Measurements from ENCODE around the gene TACC2.

Gene TACC2

DNA sequence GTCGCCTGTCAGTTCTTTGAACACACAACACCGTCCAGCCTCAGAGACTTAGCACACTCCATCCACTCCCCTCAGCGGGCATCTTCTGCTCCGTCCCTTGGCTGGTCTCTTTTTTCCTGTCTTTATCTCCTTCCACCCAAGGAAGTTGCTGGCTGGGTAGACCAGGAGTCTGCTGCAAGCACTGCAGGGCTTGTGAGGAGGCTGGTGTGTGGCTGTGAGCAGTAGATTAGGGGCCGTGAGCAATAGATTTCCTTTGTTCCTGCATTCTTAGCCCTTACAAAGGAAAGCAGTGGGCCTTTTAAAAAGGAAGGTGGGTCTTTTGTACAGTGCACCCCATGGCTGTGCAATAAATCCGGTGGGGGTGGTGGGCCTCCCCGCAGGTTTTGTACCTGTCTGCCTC is 181.8 kb downstream of the TACC2 start:
- peaks cover 61% of the 10 kb centered on the region for H3K4me1 ChIP-seq (ENCODE audit: control insufficient read depth, insufficient read depth, low read length)
- peak overlapping the region; percentile 82 for H3K27ac ChIP-seq (ENCODE audit: low read length)
- H3K36me3 ChIP-seq (ENCODE audit: control insufficient read depth in 2 of 2, insufficient read depth in 2 of 2, low read length in 2 of 2) = peaks cover 0 to 4% of the 10 kb centered on the region in 2 donors
- peak overlapping the region in 1 of 2 donors; percentile 44 for H3K4me3 ChIP-seq (ENCODE audit: low read length in 2 of 2)
- peak overlapping the region; percentile 36 for H3K9ac ChIP-seq (ENCODE audit: low read length in 2 of 2)
- no peaks in the 10 kb centered on the region for H3K9me3 ChIP-seq (ENCODE audit: control insufficient read depth in 2 of 2, low read length in 2 of 2)
- no peaks in the 10 kb centered on the region for H3K27me3 ChIP-seq (ENCODE audit: control insufficient read depth in 1 of 2, insufficient read depth in 2 of 2, low read length in 2 of 2)

DNA sequence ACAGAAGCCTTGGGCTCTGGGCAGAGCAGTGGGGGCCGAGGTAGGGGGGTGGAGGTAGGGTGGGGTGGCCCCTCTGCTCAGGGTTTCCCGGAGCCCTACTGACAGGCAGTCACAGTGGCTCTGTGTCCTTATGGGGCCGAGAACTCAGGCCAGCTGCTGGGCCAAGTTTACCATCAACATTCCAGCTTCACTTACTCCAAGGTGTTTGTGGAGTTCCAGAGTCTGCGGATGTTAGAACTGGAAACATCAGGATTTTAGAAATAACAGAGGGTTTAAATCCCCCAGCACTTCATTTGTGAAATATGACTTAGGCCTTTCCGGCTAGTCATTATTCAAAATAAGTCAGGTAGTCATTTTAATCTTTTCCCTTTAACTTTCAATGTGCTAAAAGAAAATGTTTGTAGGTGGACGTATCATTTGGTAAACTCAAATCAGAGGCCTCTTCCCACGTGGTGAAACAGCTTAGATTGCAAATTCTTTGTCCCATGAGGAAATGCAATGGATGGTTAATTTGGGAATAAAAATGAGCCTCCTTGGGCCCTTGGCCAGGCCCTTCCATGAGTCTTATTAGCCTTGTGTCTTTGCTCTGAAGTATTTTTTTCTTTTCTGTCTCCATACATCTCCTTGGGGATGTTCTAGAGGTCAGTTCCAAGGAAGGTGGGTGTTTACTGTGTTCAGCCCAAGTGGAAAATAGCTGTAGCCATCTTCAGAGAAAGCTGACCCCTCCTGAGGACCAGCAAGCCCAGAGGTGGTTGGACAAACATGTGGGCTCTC is 182.5 kb downstream of the TACC2 start:
- Histone ChIP-seq H3K36me3 (ENCODE audit: control insufficient read depth in 2 of 2, insufficient read depth in 2 of 2, low read length in 2 of 2) (peaks cover 0 to 2% of the 10 kb centered on the region in 2 donors), H3K9ac (ENCODE audit: low read length in 2 of 2) (peak overlapping the region; percentile 36), H3K27ac (ENCODE audit: low read length) (peak overlapping the region; percentile 82), H3K9me3 (ENCODE audit: control insufficient read depth in 2 of 2, low read length in 2 of 2) (no peaks in the 10 kb centered on the region), H3K4me1 (ENCODE audit: control insufficient read depth, insufficient read depth, low read length) (peaks cover 61% of the 10 kb centered on the region), H3K27me3 (ENCODE audit: control insufficient read depth in 1 of 2, insufficient read depth in 2 of 2, low read length in 2 of 2) (no peaks in the 10 kb centered on the region), H3K4me3 (ENCODE audit: low read length in 2 of 2) (no peak overlapping the region)

DNA sequence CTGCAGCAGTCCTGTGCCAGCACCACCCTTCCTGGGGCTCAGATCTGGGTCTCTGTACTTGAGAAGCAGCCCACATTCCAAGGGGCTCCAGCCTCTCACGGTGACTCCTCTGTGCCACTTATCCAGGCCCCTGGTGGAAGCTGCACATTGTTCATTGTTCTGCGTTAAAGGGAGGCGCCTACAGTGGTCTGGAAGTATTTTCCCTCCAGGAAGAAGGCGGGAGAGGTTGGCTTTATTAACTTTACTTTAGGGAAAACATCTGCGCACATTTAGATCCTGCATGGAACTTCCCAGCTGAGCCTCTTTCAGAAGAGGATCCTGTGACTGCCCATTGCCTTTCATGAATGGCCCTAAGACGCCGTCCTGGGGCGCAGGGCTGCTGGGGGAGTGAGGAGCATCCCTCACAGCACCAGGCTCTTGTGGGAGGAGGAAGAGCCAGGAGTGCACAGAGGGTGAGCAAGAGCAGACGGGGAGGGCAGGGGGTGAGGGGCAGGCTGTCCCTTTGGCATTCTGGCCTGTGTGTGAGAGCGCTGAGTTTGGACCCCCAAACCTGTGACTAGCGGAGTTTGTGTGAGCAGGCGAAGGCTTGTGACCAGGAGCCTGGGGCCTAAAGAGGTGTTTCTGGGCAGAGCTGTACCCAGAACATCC is 183.5 kb downstream of the TACC2 start:
- peaks cover 55% of the 10 kb centered on the region for H3K4me1 ChIP-seq (ENCODE audit: control insufficient read depth, insufficient read depth, low read length)
- no peak overlapping the region for H3K4me3 ChIP-seq (ENCODE audit: low read length in 2 of 2)
- peak overlapping the region; percentile 82 for H3K27ac ChIP-seq (ENCODE audit: low read length)
- no peaks in the 10 kb centered on the region for H3K27me3 ChIP-seq (ENCODE audit: control insufficient read depth in 1 of 2, insufficient read depth in 2 of 2, low read length in 2 of 2)
- H3K9ac ChIP-seq (ENCODE audit: low read length in 2 of 2) = no peak overlapping the region
- H3K9me3 ChIP-seq (ENCODE audit: control insufficient read depth in 2 of 2, low read length in 2 of 2) = no peaks in the 10 kb centered on the region
- H3K36me3 ChIP-seq (ENCODE audit: control insufficient read depth in 2 of 2, insufficient read depth in 2 of 2, low read length in 2 of 2) = no peaks in the 10 kb centered on the region

DNA sequence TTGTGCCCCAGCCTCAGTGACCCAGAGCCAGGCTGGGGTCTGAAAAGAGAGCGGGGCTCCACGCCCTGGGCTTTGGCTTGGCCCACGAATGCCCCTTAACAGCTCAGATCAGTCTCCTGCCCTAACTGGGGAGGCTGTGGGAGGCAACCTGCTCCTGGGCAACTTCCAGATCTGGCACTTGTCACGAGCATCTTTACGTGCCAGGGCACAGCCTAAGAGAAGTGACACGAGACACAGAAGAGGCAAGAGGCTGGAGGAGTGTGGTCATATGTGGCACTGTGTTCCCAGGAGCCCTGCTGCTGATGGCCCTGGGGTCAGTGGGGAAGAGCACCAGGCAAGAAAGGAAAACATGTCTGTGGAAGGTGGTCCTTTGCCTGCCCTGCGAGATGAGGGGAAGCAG is 184.4 kb downstream of the TACC2 start:
- peak overlapping the region; percentile 82 for H3K27ac ChIP-seq (ENCODE audit: low read length)
- no peaks in the 10 kb centered on the region for H3K9me3 ChIP-seq (ENCODE audit: control insufficient read depth in 2 of 2, low read length in 2 of 2)
- no peak overlapping the region for H3K4me3 ChIP-seq (ENCODE audit: low read length in 2 of 2)
- no peaks in the 10 kb centered on the region for H3K36me3 ChIP-seq (ENCODE audit: control insufficient read depth in 2 of 2, insufficient read depth in 2 of 2, low read length in 2 of 2)
- H3K4me1 ChIP-seq (ENCODE audit: control insufficient read depth, insufficient read depth, low read length) = peaks cover 48% of the 10 kb centered on the region
- H3K27me3 ChIP-seq (ENCODE audit: control insufficient read depth in 1 of 2, insufficient read depth in 2 of 2, low read length in 2 of 2) = no peaks in the 10 kb centered on the region
- no peak overlapping the region for H3K9ac ChIP-seq (ENCODE audit: low read length in 2 of 2)

DNA sequence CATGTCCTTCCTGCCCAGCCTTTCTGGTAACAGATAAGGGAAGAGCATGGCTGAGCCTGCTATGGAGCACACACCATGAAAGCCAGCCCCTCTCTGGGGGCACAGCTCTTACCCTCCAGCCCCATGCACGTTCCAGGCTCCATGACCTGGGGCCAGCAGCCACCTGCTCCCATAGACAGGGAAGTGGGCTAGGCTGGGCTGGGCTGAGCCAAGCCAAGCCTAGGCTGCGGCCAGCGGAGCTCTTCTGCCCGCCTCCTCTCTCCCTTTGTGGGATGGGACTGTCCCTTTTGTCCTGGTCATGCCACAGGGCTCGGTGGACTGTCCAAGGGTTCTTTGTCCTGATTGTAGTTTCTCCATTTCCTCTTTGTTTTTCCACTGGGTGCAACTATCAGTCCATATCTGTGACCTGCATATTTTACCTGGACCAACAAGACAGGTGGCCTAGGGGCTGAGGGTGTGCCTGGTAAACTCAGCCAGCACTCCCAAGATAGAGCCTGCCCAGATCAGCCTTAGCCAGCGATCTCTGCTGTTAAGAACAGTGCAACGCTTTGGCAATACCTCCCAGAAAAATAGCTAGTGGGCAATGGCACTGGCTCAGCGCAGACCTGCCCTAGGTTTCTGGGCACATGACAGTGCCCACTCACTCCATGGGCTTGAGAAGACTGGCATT is 184.9 kb downstream of the TACC2 start:
- peak overlapping the region; percentile 82 for H3K27ac ChIP-seq (ENCODE audit: low read length)
- H3K9me3 ChIP-seq (ENCODE audit: control insufficient read depth in 2 of 2, low read length in 2 of 2) = no peaks in the 10 kb centered on the region
- no peak overlapping the region for H3K9ac ChIP-seq (ENCODE audit: low read length in 2 of 2)
- H3K4me3 ChIP-seq (ENCODE audit: low read length in 2 of 2) = no peak overlapping the region
- H3K36me3 ChIP-seq (ENCODE audit: control insufficient read depth in 2 of 2, insufficient read depth in 2 of 2, low read length in 2 of 2) = no peaks in the 10 kb centered on the region
- H3K27me3 ChIP-seq (ENCODE audit: control insufficient read depth in 1 of 2, insufficient read depth in 2 of 2, low read length in 2 of 2) = no peaks in the 10 kb centered on the region
- H3K4me1 ChIP-seq (ENCODE audit: control insufficient read depth, insufficient read depth, low read length) = peaks cover 42% of the 10 kb centered on the region

DNA sequence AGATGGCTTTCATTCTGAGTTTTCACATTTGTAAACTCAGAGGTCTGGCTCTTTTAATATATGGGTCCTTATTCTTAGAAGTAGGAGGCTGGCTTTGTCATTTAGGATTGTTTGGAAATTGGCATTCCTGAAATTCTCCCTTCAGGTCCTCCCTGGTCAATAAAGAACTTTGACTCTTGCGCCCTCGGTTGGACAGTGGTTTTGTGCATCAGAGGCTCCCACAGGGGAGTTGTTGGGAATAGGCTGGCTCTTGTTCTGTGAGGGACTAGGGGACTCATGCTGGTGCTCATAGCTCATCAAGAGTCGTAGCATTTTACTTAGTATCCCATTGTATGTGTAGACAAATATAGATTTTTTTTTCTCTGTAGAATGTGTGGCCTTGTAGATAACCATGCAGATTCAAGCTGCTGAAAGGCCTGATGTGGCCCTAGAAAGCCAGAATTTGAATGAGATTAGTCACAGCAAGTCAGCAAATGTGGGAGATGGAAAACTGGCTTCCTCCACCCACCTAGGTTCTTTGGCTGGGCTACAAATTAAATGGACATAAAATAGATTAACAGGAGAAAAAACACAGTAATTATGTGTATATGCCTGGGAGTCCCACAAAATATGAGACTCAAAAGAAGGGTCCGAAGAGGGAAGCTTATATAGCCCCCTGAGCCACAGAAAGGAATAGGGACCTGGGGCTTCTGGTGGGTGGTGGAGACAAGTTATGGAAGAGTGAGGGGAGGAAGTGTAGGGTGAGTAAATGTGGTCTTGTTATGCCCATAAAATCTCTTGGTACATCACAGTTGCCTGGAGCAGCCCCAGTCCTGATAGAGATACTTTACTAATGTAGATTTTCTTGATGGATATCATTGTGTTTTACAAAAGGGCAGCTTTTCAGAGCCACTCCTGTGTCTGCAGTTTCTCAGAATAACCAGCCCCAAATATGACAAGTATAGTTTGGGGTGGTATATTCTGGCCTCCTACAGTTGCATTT is 187.6 kb downstream of the TACC2 start:
- Histone ChIP-seq H3K27me3 (ENCODE audit: control insufficient read depth in 1 of 2, insufficient read depth in 2 of 2, low read length in 2 of 2) (no peaks in the 10 kb centered on the region), H3K36me3 (ENCODE audit: control insufficient read depth in 2 of 2, insufficient read depth in 2 of 2, low read length in 2 of 2) (no peaks in the 10 kb centered on the region), H3K27ac (ENCODE audit: low read length) (no peak overlapping the region), H3K4me3 (ENCODE audit: low read length in 2 of 2) (no peak overlapping the region), H3K4me1 (ENCODE audit: control insufficient read depth, insufficient read depth, low read length) (peaks cover 27% of the 10 kb centered on the region), H3K9ac (ENCODE audit: low read length in 2 of 2) (no peak overlapping the region), H3K9me3 (ENCODE audit: control insufficient read depth in 2 of 2, low read length in 2 of 2) (no peaks in the 10 kb centered on the region)

DNA sequence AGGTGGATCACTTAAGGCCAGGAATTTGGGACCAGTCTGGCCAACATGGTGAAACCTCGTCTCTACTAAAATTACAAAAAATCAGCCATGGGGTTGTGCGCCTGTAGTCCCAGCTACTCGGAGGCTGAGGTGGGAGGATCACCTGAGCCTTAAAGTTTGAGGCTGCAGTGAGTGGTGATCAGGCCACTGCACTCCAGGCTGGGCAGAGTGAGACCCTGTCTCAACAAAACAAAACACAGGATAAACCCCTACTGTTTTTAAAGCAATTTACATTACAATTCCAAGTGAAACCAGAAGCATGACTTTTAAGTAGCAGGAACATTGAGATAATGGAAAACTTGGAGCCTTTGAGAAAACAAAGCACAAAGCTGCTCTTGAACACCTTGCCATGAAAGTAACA is 189.7 kb downstream of the TACC2 start:
- no peak overlapping the region for H3K27ac ChIP-seq (ENCODE audit: low read length)
- no peaks in the 10 kb centered on the region for H3K36me3 ChIP-seq (ENCODE audit: control insufficient read depth in 2 of 2, insufficient read depth in 2 of 2, low read length in 2 of 2)
- H3K9me3 ChIP-seq (ENCODE audit: control insufficient read depth in 2 of 2, low read length in 2 of 2) = no peaks in the 10 kb centered on the region
- H3K4me1 ChIP-seq (ENCODE audit: control insufficient read depth, insufficient read depth, low read length) = peaks cover 26% of the 10 kb centered on the region
- no peak overlapping the region for H3K4me3 ChIP-seq (ENCODE audit: low read length in 2 of 2)
- no peak overlapping the region for H3K9ac ChIP-seq (ENCODE audit: low read length in 2 of 2)
- H3K27me3 ChIP-seq (ENCODE audit: control insufficient read depth in 1 of 2, insufficient read depth in 2 of 2, low read length in 2 of 2) = no peaks in the 10 kb centered on the region

DNA sequence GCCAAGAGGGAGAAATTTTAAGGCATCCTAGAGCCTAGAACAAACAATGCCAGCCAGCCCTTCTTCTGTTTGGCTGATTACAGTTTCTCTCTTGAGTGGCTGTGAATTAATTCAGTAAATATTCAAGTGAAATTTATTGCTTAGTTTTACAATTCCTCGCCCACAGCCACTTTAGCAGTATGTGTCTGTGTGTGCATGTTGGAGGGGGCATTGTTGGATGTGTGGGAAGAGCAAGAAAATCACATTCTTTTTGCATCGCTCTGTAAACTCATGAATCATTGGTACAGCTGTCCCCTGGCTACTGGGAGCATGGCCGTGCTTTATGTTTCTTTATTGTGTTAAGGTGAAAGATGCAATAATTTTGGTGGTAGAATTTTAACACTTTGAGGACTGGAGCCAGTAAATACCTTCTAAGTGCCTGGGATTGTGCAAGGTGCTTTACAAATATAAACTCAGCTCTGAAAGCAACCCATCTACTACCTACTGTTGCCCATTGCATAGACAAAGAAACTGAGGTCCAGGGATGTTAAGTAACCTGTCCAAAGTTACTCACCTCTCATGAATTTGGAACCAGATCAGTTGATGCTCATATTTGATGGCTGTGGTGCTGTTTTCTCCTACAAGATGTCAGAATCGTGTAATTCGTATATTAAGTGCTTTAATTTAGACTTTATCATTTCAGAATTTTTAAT is 192.2 kb downstream of the TACC2 start:
- no peaks in the 10 kb centered on the region for H3K27me3 ChIP-seq (ENCODE audit: control insufficient read depth in 1 of 2, insufficient read depth in 2 of 2, low read length in 2 of 2)
- no peak overlapping the region for H3K9ac ChIP-seq (ENCODE audit: low read length in 2 of 2)
- peaks cover 30% of the 10 kb centered on the region for H3K4me1 ChIP-seq (ENCODE audit: control insufficient read depth, insufficient read depth, low read length)
- H3K27ac ChIP-seq (ENCODE audit: low read length) = peak overlapping the region; percentile 13
- H3K9me3 ChIP-seq (ENCODE audit: control insufficient read depth in 2 of 2, low read length in 2 of 2) = no peaks in the 10 kb centered on the region
- no peak overlapping the region for H3K4me3 ChIP-seq (ENCODE audit: low read length in 2 of 2)
- H3K36me3 ChIP-seq (ENCODE audit: control insufficient read depth in 2 of 2, insufficient read depth in 2 of 2, low read length in 2 of 2) = peaks cover 0 to under 1% of the 10 kb centered on the region in 2 donors

DNA sequence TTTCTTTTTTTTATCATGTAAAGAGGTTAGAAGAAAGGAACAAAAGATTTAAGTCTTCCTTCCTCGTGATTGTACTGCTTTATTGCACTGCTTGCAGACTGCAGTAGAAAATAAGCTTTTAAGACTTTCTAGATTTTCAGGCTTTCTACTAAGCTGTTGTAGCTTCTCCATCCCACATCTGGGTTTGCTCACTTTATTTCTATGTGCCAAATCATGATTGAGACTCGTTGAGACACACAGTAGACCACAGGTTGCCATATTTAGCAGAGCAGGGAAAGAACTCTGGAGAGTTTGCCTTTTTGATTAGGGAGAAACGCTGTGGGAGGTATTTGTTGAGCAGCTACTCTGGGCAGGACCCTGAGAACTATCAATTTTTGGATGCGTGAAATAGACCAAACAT is 192.9 kb downstream of the TACC2 start:
- Histone ChIP-seq H3K9ac (ENCODE audit: low read length in 2 of 2) (no peak overlapping the region), H3K4me3 (ENCODE audit: low read length in 2 of 2) (no peak overlapping the region), H3K27me3 (ENCODE audit: control insufficient read depth in 1 of 2, insufficient read depth in 2 of 2, low read length in 2 of 2) (no peaks in the 10 kb centered on the region), H3K36me3 (ENCODE audit: control insufficient read depth in 2 of 2, insufficient read depth in 2 of 2, low read length in 2 of 2) (peaks cover 0 to 2% of the 10 kb centered on the region in 2 donors), H3K4me1 (ENCODE audit: control insufficient read depth, insufficient read depth, low read length) (peaks cover 30% of the 10 kb centered on the region), H3K9me3 (ENCODE audit: control insufficient read depth in 2 of 2, low read length in 2 of 2) (no peaks in the 10 kb centered on the region), H3K27ac (ENCODE audit: low read length) (peak overlapping the region; percentile 13)

DNA sequence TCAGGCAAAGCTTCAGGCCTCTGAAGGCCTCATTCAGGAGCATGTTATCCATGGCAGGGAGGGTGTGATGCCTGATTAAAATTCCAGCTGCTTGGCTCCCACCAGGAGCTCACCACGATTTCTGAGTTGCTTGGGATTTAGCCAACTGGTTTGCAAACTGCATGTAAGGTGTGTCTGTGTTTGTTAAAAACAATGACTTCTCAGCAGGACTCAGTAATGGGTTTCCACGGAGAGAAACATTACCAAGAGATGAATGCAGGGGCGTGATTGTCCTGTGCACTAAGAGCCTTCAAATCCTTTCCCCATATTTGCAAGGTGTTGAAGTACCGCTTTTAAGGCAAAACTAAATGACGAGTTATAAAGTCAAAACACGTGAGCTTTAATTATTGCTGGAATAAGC is 193.3 kb downstream of the TACC2 start:
- no peak overlapping the region for H3K9ac ChIP-seq (ENCODE audit: low read length in 2 of 2)
- no peak overlapping the region for H3K4me3 ChIP-seq (ENCODE audit: low read length in 2 of 2)
- peaks cover 30% of the 10 kb centered on the region for H3K4me1 ChIP-seq (ENCODE audit: control insufficient read depth, insufficient read depth, low read length)
- H3K27me3 ChIP-seq (ENCODE audit: control insufficient read depth in 1 of 2, insufficient read depth in 2 of 2, low read length in 2 of 2) = no peaks in the 10 kb centered on the region
- peaks cover 0 to 2% of the 10 kb centered on the region in 2 donors for H3K36me3 ChIP-seq (ENCODE audit: control insufficient read depth in 2 of 2, insufficient read depth in 2 of 2, low read length in 2 of 2)
- H3K9me3 ChIP-seq (ENCODE audit: control insufficient read depth in 2 of 2, low read length in 2 of 2) = no peaks in the 10 kb centered on the region
- H3K27ac ChIP-seq (ENCODE audit: low read length) = no peak overlapping the region
